Body of pancreas (tissue), 4 donors: Measurements from ENCODE around the gene DTNB.

Experiments
- CTCF ChIP-seq, 7 experiments: fragments of 450-650 bp in 4 of 7; fragments of 200-600 bp in 3 of 7; sonication (generic) in 3 of 7; IDR thresholded peaks; one replicate each; pipeline ENCODE4 v1.5.1; 2016 to 2019; ENCODE audit warnings: antibody characterized with exemption in 7 of 7
- POLR2A ChIP-seq, 3 donors: fragments of 450-650 bp; IDR thresholded peaks; one replicate each; pipeline ENCODE4 v1.6.1; 2016; ENCODE audit warnings: antibody characterized with exemption in 3 of 3, mild to moderate bottlenecking in 2 of 3

DNA sequence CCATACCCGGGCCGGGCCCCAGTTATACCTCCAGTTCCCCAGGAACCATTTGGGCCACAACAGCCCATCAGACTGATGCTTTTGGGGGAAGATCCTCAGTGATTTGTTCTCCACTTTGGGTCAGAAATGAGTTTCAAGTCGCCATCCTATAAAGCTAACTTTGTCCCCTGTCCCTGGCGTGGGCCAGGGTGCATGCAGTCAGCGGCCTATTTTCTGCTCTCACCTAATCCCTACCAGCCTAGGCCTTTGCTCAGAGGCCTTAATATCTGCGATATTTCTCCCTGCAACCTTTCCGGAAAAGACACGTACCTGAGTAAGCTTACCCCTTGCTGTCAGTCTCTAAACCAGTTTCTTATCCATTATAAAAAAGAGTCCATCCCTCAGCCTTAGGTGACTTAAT, 338.9 kb downstream of the DTNB start:
- TF ChIP-seq CTCF (IDR thresholded peaks at IDR 0.05) (no peak), POLR2A (IDR thresholded peaks at IDR 0.05) (no peak)
